ENCODE measurements around the gene MIA.
"Not testable (repeated sequence)": the region's sequence is repeated elsewhere in the genome, so short reads cannot be mapped to it uniquely, and the experiment has no call there.

Gene MIA

GRCh38 chr19:40825460-40826095 is 50.3 kb downstream of the MIA start:
- DNase-seq = not testable (repeated sequence)

GRCh38 chr19:40826312-40826698 is 51.0 kb downstream of the MIA start:
- DNase-seq = not testable (repeated sequence)

- not testable (repeated sequence) for DNase-seq
These were observed 51.5 kb downstream of the MIA start for GRCh38 chr19:40826699-40827385.
